HepG2 (cell line): ENCODE measurements around the gene TMEM217. TPM values are rescaled to one million over a fixed set of nuclear protein-coding genes. Genes with fewer than 3 reads are reported as not detected.
A peak's percentile ranks its signal among the peaks of the same experiment; 100 is the strongest.

ENCODE experiments used
- CSRNP2 ChIP-seq: sonication (generic); formaldehyde crosslinking; conservative IDR thresholded peaks from 2 replicates; pipeline ENCODE4 v1.8.0; 2022; ENCODE audit warnings: low read depth, missing genetic modification reagents
- DRAP1 ChIP-seq: IDR thresholded peaks from 2 replicates; pipeline ENCODE4 v1.6.1; 2016; ENCODE audit warnings: missing genetic modification reagents, missing compliant biosample characterization
- ELF3 ChIP-seq: IDR thresholded peaks from 2 replicates; pipeline ENCODE4 v1.6.1; 2016; ENCODE audit warnings: missing genetic modification reagents, missing compliant biosample characterization
- NCOA2 ChIP-seq: sonication (generic); formaldehyde crosslinking; IDR thresholded peaks from 2 replicates; pipeline ENCODE4 v1.8.0; 2022; ENCODE audit warnings: inconsistent platforms
- PATZ1 ChIP-seq: sonication (generic); formaldehyde crosslinking; IDR thresholded peaks from 2 replicates; pipeline ENCODE4 v1.4.0; 2020; ENCODE audit warnings: missing genetic modification reagents
- PPARG ChIP-seq: conservative IDR thresholded peaks from 2 replicates; pipeline ENCODE4 v1.6.1; 2016; ENCODE audit warnings: missing biosample characterization, missing genetic modification reagents
- REST ChIP-seq, 2 experiments: IDR thresholded peaks; 2 replicates each; pipeline ENCODE4 v1.6.1; 2011 to 2012; ENCODE audit warnings: low read length in 2 of 2, borderline replicate concordance in 1 of 2, low read depth in 1 of 2, mild to moderate bottlenecking in 1 of 2, moderate library complexity in 1 of 2
- SP1 ChIP-seq, 2 experiments: fragments of 450-650 bp in 1 of 2; sonication (generic) in 1 of 2; formaldehyde crosslinking in 1 of 2; IDR thresholded peaks; 2 replicates each; pipeline versions ENCODE4 v1.4.0 to v1.6.1; 2016 to 2020; ENCODE audit warnings: missing genetic modification reagents in 1 of 2
- ZBTB20 ChIP-seq: sonication (generic); formaldehyde crosslinking; IDR thresholded peaks from 2 replicates; pipeline ENCODE4 v1.8.1; 2023; ENCODE audit warnings: missing genetic modification reagents, low read depth, mild to moderate bottlenecking, borderline replicate concordance
- ZIK1 ChIP-seq: sonication (generic); formaldehyde crosslinking; IDR thresholded peaks from 2 replicates; pipeline ENCODE4 v1.5.0; 2020; ENCODE audit warnings: mild to moderate bottlenecking, low read depth, missing genetic modification reagents, borderline replicate concordance
- ZNF282 ChIP-seq: fragments of 450-650 bp; IDR thresholded peaks from 2 replicates; pipeline ENCODE4 v1.6.1; 2018; ENCODE audit not compliant: partially characterized antibody
- ZNF333 ChIP-seq: sonication (generic); formaldehyde crosslinking; IDR thresholded peaks from 2 replicates; pipeline ENCODE4 v1.4.0; 2020; ENCODE audit warnings: mild to moderate bottlenecking, missing genetic modification reagents, borderline replicate concordance
- ZNF512 ChIP-seq: sonication (generic); formaldehyde crosslinking; IDR thresholded peaks from 2 replicates; pipeline ENCODE4 v1.4.0; 2020; ENCODE audit warnings: mild to moderate bottlenecking, missing genetic modification reagents
- ZNF770 ChIP-seq: sonication (generic); formaldehyde crosslinking; IDR thresholded peaks from 2 replicates; pipeline ENCODE4 v1.5.0; 2020; ENCODE audit warnings: mild to moderate bottlenecking, missing genetic modification reagents
- ZNF784 ChIP-seq: sonication (generic); formaldehyde crosslinking; IDR thresholded peaks from 2 replicates; pipeline ENCODE4 v1.5.1; 2020; ENCODE audit warnings: missing genetic modification reagents, mild to moderate bottlenecking, borderline replicate concordance
- polyA plus RNA-seq, 8 experiments: library from polyadenylated mRNA; depleted of rRNA in 3 of 8; stranded (reverse) in 7 of 8; unstranded in 1 of 8; fragments of >200 nt; fragmentation: Illumina TruSeq in 4 of 8; extraction: Trizol in 4 of 8; gene quantifications; 2 replicates each; pipeline versions ENCODE4 v1.2.1 to v1.2.3, GENCODE V29; 2011 to 2016; ENCODE audit warnings: low read depth in 4 of 8, missing spikeins in 1 of 8, mixed read lengths in 1 of 8; ENCODE audit not compliant: insufficient read depth in 1 of 8
- total RNA-seq, 5 experiments: library from RNA; depleted of rRNA; stranded (reverse); fragments of >200 nt; fragmentation: Illumina TruSeq; extraction: Trizol; gene quantifications; 2 replicates each; pipeline ENCODE4 v1.2.3, GENCODE V29; 2016; ENCODE audit warnings: low read depth in 1 of 5

Gene TMEM217
- total and polyA plus RNA-seq, 2 of the 13 experiments (the other 11 are each of a cell fraction or from before 2014, with no cell fraction given): 2.3 to 3.4 TPM

- no peak for TF ChIP-seq REST (IDR thresholded peaks at IDR 0.05; ENCODE audit: borderline replicate concordance in 1 of 2, low read depth in 1 of 2, low read length in 2 of 2)
- no peak for TF ChIP-seq CSRNP2 (CRISPR knock-in tag)
- no peak for TF ChIP-seq ZNF282
- TF ChIP-seq PATZ1 (CRISPR knock-in tag): no peak
- TF ChIP-seq ZNF770: no peak
- no peak for TF ChIP-seq NCOA2 (CRISPR knock-in tag)
- no peak for TF ChIP-seq ZNF784
- no peak for TF ChIP-seq ZNF512 (CRISPR knock-in tag)
- no peak for TF ChIP-seq PPARG
- 0 out of 2 replicates have a peak, but pooled peaks have one; percentile 28 for TF ChIP-seq ELF3 (CRISPR knock-in tag)
- no peak for TF ChIP-seq SP1 (IDR thresholded peaks at IDR 0.05)
- no peak for TF ChIP-seq SP1 (CRISPR knock-in tag; IDR thresholded peaks at IDR 0.05)
- TF ChIP-seq ZNF333: no peak
- no peak for TF ChIP-seq ZIK1
- TF ChIP-seq ZBTB20 (CRISPR knock-in tag): no peak
- TF ChIP-seq DRAP1: no peak
These were observed 47.5 kb downstream of the TMEM217 start (continued) for GRCh38 chr6:37210313-37210968.
